HG02973 (cell line): ENCODE results near the gene CCL8.
"Not testable (repeated sequence)": the region's sequence is repeated elsewhere in the genome, so short reads cannot be mapped to it uniquely, and the experiment has no call there.

ENCODE experiments used
- ATAC-seq: cut with Tn5 transposase; IDR thresholded peaks from one replicate; pipeline ENCODE4 v1.9.1; 2021; ENCODE audit warnings: moderate library complexity; ENCODE audit not compliant: unreplicated experiment

The CCL8 gene

DNA sequence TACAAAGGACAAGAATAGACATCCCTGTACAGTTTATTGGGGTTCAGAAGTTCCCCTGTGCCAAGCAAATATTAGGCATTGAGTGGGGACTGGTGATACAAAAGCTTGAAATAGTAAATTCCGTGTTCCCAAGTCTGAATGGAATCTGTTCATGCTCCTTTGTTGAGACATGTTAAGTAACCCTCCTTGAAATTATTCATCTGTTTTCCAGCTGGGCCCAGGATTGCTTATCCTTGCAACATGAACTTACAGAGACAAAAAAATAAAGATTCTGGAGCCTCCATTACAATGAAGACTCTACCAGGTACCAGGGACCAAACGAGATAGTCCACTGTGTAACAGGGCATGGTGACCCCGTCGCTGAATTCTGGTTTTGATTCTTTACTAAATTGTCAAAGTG is 6.1 kb upstream of the CCL8 start:
- no peak for ATAC-seq

DNA sequence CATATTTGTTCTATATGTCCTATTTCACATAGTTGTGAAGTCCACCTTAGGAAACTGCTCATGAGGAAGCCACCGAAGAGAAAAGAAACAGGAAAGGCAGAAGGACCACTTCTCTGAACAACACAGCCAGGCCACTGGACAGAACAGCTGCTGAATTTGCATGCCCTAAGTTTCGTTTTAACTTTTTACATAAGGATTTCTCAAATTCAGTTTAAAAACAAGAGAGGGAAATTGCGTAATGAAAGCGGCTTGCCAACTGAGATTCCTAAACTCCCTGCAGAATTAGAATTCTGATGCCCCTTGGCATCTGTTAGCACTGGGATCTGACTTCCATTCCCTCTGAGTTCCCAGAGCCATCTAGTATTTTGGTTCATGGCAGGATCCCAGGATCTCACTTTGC is 5.0 kb upstream of the CCL8 start:
- ATAC-seq: no peak

DNA sequence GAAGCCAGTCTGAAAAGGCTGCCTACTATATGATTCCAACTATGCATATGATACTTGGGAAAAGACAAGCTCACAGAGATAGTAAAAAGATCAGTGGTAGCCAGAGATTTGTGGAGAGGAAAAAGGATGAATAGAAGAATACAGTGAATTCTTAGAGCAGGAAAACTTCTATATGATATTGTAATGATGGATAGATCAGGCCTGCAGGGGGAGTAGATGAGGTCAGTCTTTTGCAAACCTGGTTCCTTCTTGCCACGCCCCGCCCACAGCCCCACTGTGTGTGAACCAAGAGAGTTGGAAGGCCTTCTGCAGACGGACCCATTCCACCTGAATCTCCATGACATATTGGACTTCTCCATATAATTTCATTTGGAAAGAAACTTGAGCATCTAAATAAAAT is 761 bp upstream of the CCL8 start:
- ATAC-seq: no peak

DNA sequence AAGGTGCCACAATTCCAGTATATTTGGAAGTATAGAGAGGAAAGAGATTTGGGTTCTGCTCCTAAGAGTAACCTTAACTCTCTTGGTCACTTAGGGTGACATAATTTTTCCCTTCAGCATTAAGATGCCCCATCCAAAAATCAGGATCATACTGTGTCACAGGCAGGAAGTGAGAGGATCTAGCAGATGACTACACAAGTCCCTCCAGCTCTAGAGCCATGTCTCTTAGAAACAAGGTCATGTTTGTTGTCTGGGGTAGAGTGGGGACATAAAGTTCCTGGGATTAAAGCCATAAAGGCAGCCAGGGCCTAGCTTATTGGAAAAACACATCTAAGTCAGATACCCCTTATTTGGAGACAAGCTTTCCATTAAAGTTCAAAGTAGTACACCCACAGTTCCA is 2.7 kb downstream of the CCL8 start:
- no peak for ATAC-seq

DNA sequence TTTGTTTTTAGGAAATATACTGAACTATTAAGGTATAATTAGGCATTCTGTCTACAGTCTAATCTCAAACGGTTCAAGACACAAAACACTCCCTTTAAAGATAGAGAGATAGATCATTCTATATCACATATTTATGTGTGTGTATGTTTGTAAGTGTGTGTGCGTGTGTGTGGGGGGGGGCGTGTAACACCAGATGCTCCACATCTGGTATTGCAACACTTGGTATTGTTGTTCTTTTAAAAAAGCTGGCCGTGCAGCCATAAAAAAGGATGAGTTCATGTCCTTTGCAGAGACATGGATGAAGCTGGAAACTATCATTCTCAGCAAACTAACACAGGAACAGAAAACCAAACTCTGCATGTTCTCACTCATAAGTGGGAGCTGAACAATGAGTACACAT is 8.3 kb downstream of the CCL8 start:
- ATAC-seq: not testable (repeated sequence)

DNA sequence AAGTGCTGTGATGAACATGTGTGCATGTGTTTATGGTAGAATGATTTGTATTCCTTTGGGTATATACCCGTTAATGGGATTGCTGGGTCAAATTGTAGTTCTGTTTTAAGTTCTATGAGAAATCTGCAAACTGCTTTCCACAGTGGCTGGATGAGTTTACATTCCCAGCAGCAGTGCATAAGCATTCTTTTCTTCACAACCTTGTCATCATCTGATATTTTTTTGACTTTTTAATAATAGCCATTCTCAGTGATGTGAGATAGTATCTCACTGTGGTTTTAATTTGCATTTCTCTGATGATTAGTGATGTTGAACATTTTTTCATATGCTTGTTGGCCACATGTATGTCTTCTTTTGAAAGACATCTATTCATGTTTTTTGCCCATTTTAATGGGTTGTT is 18.5 kb downstream of the CCL8 start:
- ATAC-seq: no peak

DNA sequence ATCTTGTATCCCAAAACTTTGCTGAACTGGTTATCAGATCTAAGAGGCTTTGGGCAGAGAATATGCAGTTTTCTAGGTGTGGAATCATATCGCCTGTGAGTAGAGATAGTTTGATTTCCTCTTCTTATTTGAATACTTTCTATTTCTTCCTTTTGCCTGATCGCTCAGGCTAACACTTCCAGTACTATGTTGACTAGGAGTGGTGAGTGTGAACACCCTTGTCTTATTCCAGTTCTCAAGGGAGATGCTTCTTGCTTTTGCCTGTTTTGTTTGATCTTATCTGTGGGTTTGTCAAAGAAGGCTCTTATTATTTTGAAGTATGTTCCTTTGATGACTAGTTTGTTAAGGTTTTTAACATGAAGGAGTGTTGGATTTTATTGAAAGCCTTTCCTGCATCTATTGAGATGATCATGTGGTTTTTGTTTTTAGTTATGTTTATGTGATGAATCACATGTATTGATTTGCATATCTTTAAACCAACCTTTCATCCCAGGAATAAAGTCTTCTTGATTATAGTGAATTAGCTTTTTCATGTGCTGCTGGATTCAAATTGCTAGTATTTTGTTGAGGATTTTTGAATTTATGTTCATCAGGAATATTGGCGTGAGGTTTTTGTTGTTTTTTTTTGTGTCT is 20.0 kb downstream of the CCL8 start:
- ATAC-seq: no peak

DNA sequence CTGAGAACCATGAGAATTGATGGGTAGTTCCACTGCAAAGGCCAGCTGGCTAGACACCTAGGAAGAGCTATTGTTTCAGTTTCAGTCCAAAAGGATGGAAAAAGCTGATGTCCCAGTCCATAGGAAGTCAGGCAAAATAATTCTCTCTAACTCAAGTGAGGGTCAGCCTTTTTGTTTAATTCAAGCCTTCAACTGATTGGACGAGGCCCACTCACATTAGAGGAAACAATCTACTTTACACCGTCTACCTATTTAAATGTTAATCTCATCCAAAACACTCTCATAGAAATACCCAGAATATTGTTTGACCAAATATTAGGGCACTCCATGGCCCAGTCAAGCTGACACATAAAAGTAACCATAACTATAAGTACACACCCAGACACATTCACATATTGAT is 22.7 kb downstream of the CCL8 start:
- no peak for ATAC-seq

DNA sequence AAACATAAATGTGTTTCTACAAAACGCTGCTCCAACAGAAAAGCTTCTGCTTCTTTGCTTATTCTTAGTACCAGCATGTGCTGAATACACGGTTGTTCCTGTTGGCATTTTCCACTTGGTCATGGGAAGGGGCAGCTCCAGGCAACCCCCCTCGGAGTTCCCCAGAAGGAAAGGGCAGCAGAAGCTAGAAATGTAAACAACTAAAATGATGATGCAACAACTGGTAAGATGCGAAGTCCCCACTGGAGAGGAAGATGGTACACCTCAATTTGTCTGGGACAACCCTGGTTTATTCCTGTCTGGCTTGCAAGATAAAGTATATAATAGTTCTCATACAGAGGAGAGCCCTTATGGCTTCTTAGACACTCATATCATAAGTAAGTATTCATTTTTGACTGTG is 27.8 kb downstream of the CCL8 start:
- ATAC-seq: no peak

DNA sequence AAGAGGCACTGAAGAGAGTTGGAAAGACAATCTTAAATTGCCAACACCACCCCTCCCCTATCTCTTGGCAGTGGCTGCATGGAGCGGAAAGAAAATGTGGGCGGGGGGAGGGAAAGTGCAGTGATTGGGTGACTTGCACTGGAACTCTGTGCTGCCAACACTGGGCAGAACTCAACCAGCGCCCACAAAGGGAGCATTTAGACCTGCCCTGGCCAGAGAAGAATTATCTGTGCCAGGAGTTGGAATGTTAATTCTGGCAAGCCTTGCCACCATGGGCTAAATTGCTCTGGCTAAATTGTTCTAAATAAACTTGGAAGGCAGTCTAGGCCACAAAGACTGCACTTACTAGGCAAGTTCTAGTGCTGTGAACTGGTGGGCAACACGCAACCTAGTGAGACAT is 30.5 kb downstream of the CCL8 start:
- no peak for ATAC-seq

DNA sequence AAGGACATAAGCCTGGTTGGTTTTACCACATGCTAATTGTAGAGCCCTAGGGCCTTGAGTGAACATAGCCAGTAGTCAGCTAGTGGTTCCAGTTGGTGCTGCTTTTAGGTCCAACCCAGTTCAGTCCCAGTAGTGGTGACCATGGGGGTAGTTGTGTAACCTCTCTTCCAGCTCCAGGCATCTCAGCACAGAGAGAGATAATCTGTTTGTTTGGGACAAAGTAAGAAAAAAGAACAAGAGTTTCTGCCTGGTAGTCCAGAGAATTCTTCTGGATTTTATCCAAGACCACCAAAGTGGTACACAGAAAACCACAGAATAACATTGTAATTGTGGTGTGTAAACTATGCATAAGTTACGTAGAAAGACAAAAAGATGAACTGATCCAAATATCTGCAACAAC is 31.9 kb downstream of the CCL8 start:
- ATAC-seq: no peak

DNA sequence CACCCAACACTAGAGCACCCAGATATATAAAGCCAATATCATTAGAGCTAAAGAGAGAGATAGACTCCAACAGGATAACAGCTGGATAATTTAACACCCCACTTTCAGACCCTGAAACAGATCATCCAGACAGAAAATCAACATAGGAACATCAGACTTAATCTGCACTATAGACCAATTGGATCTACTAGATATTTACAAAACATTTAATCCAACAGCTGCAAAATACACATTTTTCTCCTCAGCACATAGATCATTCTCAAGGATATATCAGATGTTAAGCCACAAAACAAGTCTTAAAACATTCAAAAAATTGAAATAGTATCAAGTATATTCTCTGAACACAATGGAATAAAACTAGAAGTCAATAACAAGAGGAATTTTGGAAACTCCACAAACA is 33.0 kb downstream of the CCL8 start:
- ATAC-seq: no peak

DNA sequence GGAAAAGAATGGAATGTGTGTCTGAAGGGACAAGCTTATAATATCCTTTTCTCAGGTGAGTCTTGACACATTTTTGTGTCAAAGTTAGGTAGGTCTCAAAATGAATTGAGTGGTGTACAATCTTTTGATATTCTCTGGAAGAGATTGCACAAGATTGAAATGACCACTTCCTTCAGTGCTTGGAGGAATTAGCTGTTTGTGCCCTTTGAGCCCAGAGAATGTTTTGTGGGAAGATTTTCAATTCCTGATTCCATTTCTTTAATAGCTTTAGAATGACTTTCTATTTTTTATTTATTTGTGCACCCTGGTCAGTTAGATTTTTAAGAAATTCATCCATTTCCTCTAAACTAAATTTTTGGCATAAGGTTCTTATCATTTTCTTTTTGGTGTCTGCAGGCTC is 35.4 kb downstream of the CCL8 start:
- no peak for ATAC-seq

DNA sequence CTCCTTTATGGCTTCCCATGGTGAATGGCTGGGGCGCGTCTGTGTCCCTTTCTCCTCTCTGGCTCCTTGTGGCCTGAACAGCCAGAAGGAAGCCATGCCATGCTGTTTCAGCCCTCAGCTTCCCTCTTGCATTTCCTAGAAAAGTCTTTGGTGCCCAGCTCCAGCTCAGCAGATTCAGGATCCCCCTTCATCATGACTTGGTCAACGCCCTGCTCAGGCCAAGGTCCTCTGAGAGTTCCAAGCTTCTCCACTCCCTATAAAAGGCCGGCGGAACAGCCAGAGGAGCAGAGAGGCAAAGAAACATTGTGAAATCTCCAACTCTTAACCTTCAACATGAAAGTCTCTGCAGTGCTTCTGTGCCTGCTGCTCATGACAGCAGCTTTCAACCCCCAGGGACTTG is 37.0 kb downstream of the CCL8 start, which contains the start of gene CCL13:
Gene CCL13, plus strand, starts transcription at position 287 of the 400 bp plus-strand sequence. Its CDS starts 47 bp downstream, at position 334.
- no peak for ATAC-seq

DNA sequence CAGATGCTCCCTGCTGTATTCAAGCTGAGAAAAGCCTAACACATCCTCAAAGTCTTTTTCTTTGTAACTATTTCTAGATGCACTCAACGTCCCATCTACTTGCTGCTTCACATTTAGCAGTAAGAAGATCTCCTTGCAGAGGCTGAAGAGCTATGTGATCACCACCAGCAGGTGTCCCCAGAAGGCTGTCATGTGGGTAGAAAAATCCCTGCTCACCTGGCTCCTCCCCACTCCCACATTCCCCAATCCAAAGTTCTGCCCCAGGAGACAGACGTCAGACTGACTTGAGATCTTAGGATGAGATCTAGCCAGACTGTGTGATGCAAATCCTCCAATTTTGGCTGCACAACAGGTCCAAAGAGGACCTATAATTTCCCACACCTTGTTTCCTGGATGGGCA is 38.2 kb downstream of the CCL8 start:
- ATAC-seq: no peak

DNA sequence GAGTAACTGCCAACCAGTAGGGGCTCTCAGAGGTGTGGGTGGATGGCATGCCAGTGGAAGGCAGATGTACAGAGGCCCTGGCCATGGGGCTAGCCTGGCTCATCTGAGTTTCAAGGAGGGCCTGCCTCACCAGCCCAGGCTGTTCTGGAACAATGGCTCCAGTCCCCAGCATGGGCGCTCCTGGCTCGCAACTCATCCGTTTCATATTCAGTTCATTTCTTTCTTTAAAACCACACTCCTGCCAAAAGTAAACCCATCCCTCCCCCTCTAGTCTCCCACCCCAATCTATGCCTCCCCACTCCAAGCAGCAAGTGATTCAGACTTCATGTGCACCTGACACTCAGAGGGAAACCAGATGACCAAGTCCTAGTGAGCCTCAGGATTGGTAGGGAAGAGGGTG is 39.4 kb downstream of the CCL8 start:
- no peak for ATAC-seq

DNA sequence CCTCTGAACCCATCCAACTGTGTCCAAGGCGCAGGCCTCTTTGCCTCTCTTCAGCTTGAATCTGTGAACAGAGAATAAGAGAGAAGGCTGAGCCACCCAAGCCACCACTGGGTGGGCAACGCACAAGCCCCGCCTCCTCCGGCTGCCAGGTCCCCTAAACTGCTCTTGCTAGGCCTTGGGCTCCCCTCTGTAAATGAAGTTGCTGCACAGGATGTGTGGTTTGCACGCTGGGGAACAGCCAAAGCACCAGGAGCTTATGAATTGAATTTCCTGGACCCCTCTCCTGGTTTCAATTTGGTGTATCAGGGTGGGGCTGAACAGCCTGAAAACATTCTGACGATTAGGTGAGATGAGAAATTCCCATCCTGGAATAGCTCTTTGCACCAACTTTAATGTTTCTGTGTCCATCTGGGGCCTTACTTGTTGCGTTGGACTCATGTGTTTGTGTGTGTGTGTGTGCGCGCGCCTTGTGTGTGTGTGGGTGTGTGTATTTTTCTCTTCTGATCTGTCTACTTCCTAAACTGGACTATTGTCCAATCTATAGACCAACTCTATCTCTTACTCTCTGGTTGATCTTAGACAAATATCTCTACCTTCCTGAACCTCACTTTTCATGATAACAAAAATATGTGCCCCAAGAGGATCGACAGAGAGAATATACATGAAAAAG is 41.5 kb downstream of the CCL8 start:
- no peak for ATAC-seq

DNA sequence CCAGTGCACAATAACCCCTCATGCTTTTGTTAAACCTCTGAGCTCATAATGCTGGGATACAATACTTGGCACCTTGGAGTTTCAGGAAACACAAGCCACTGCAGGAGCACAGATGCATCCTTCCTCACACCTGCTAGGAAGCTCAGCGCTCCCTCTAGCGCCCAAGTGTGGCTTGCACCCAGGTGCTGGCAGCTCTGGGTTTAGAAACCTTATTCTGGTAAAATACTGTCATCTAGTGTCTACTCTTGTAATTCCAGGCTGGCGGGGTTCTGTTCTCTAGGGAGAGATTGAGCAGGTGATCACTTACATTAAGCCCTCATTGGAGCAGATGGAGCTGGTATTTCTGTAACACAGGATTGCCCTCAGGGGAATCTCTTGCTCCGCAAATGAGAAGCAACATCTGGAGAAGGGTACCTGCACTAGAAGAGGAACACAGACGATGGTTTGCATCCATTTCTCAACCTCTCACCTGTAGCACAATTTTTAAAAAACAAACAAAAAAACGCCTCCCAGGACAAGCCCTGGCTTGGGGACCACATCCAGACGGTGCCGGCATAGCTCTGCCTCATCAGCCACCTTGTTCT is 42.3 kb downstream of the CCL8 start:
- peak; percentile 82 for ATAC-seq

DNA sequence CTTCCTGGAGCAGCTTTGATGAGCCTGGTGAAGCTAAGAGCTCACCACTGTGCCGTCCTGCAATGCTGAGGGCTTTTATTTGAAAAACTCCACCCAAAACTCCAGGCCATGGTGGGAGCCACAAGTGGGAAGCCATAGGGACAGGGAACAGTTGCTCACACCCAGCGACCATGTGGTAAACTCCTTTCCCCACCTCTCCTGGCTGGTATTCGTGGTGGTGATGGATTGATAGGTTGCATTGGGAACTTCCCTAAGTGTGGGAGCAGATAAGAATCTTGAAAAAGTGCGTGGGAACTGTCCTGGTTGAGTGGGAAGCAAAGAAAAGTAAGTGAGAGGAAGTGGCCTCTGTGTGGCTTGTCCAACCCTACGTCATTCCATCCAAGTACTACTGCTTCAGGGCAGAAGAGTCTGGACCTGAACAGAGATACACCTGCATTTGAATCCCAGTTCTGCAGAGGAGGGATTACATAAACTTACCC is 44.0 kb downstream of the CCL8 start, which contains the start of gene CCL1:
Gene CCL1, minus strand, starts transcription at position 51 of the 479 bp plus-strand sequence. CDS start 72 bp downstream, outside the sequence.
- ATAC-seq: no peak

DNA sequence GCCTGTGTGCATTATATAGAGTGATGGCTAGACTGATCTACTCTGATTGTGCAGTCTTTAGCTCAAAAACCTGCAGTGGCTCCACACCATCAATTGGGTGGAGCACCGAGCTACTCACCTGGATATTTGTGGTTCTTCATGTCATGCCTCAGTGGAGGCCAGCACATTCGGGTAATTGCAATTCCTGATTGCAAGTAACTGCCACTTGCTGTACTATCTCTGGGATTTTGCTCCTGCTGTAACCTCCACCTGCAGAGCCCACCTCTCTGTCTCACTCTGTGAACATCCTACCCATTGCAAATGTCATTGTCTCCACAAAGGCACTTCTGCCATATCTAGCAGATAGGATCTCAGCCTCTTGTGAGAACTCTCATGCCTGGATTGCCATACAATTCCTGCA is 45.5 kb downstream of the CCL8 start:
- ATAC-seq: no peak

DNA sequence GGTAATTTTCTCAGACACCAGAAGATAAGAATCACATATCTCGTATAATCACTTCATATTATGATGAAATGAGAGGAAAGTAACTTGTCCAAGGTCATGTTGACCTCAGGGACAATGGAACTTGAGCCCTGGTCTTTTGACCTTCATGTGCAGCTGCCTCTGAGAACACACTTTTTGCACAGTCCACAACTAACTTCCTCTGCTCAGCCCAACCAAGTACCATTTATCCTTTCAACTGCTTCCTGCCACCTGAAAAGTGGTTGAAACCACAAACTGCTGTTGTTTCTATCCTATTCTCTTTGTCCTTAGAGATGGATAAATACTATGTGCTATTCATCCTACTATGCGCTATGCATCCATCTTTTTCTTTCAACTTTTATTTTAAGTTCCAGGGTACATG is 46.1 kb downstream of the CCL8 start:
- no peak for ATAC-seq

DNA sequence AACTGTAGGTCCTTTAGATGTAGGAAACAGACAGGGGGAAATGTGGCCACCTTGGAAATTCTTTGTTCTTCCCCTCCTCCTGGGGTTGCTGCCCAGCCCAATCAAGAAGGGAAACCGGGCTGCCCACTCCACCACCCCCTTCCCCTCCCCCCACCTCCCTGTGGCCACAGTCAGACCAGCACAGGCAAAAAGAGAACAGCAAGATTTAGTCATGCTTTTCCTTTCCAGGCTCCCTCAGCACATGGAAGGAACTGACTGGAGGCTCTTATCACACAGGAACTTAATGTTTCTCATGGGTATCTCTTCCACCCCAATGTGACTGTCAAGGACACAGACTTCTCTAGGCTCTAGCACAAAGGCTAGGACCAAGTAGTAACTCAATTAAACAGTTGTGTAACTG is 46.8 kb downstream of the CCL8 start:
- ATAC-seq: no peak
